SK-N-SH (cell line): ENCODE measurements around the gene CELF5.

Source experiments
- CTCF ChIP-seq: fragments of 200-600 bp; sonication (generic); IDR thresholded peaks from 2 replicates; pipeline ENCODE4 v1.6.1; 2017; ENCODE audit warnings: antibody characterized with exemption, mild to moderate bottlenecking, moderate library complexity
- GABPA ChIP-seq: IDR thresholded peaks from 2 replicates; pipeline ENCODE4 v1.4.0; 2012; ENCODE audit warnings: low read depth, mild to moderate bottlenecking
- POLR2AphosphoS5 ChIP-seq: IDR thresholded peaks from 2 replicates; pipeline ENCODE4 v1.6.1; 2012; ENCODE audit warnings: low read depth, low read length
- RAD21 ChIP-seq: IDR thresholded peaks from 2 replicates; pipeline ENCODE4 v1.6.1; 2012; ENCODE audit warnings: mild to moderate bottlenecking, low read length
- REST ChIP-seq: IDR thresholded peaks from 2 replicates; pipeline ENCODE4 v1.6.1; 2012; ENCODE audit warnings: mild to moderate bottlenecking, low read depth, low read length, moderate library complexity
- SMC3 ChIP-seq: IDR thresholded peaks from 2 replicates; pipeline ENCODE4 v1.6.1; 2012; ENCODE audit warnings: low read depth, low read length, improper control_type of control experiment
- TCF12 ChIP-seq: IDR thresholded peaks from 2 replicates; pipeline ENCODE4 v1.4.0; 2012
- TEAD4 ChIP-seq: IDR thresholded peaks from 2 replicates; pipeline ENCODE4 v1.4.0; 2012; ENCODE audit warnings: mild to moderate bottlenecking, borderline replicate concordance; ENCODE audit not compliant: insufficient read depth
- ZBTB33 ChIP-seq: IDR thresholded peaks from 2 replicates; pipeline ENCODE4 v1.4.0; 2012; ENCODE audit warnings: low read depth, borderline replicate concordance

- no peak for TF ChIP-seq REST
- no peak for TF ChIP-seq CTCF
- TF ChIP-seq TEAD4 = no peak
- TF ChIP-seq GABPA = no peak
- TF ChIP-seq TCF12 = no peak
- no peak for TF ChIP-seq ZBTB33
- no peak for TF ChIP-seq POLR2AphosphoS5
- no peak for TF ChIP-seq SMC3
- no peak for TF ChIP-seq RAD21
Measured at GRCh38 chr19:3188627-3189596, 35.5 kb upstream of the CELF5 start.
